HT-29 (cell line): ENCODE measurements around the gene LRRC43. TPM values are rescaled to one million over a fixed set of nuclear protein-coding genes. Genes with fewer than 3 reads are reported as not detected.

Source experiments
- DNase-seq: peaks from one replicate; pipeline ENCODE4 v3.0.0-alpha.2; 2015; ENCODE audit warnings: low spot score
- small RNA-seq: library from RNA; depleted of rRNA; stranded (forward); fragments of <200 nt; gene quantifications from one replicate; pipeline ENCODE3, GENCODE V24; 2014
- total RNA-seq: library from RNA; depleted of rRNA; stranded (reverse); fragments of >200 nt; shearing (Covaris generic); gene quantifications from 2 replicates; pipeline ENCODE4 v1.2.3, GENCODE V29; 2014; rRNA removed

Gene LRRC43
- total RNA-seq, 1 experiment from 2014 or later = not detected

GRCh38 chr12:122225683-122226365, 42.9 kb downstream of the LRRC43 start, which contains the start of gene DIABLO:
Gene DIABLO, minus strand, starts transcription at chr12:122226052. Its CDS starts 38 bp downstream, at chr12:122226014.
- DNase-seq = peak; percentile 99

GRCh38 chr12:122226366-122227125, 43.6 kb downstream of the LRRC43 start:
- no peak for DNase-seq

- no peak for DNase-seq
Observed at GRCh38 chr12:122227341-122227740, 44.4 kb downstream of the LRRC43 start.

- DNase-seq = no peak
Observed at GRCh38 chr12:122228092-122228491, 45.2 kb downstream of the LRRC43 start.

- DNase-seq = no peak
Observed at GRCh38 chr12:122230798-122231197, 47.9 kb downstream of the LRRC43 start.

GRCh38 chr12:122232691-122233090, 49.8 kb downstream of the LRRC43 start:
- DNase-seq = no peak

- no peak for DNase-seq
Observed at GRCh38 chr12:122235741-122236140, 52.8 kb downstream of the LRRC43 start.

- DNase-seq = no peak
Observed at GRCh38 chr12:122238861-122239260, 55.9 kb downstream of the LRRC43 start.

GRCh38 chr12:122243965-122244364, 61.0 kb downstream of the LRRC43 start:
- no peak for DNase-seq

GRCh38 chr12:122244565-122245371, 61.8 kb downstream of the LRRC43 start:
- no peak for DNase-seq

- DNase-seq = no peak
Observed at GRCh38 chr12:122245553-122245952, 62.6 kb downstream of the LRRC43 start.

- DNase-seq = no peak
Observed at GRCh38 chr12:122250047-122250446, 67.1 kb downstream of the LRRC43 start.

- DNase-seq = no peak
Observed at GRCh38 chr12:122250536-122250935, 67.6 kb downstream of the LRRC43 start.

Small RNAs within 50 kb of the gene (small RNA-seq; reads per million reads assigned to genes)
- gene DIABLO = 0.36 reads per million

Other genes starting within 250 kb of the LRRC43 start
- 8.3 and 11.0 TPM in 2 replicates for gene BCL7A, start 161.2 kb upstream of the LRRC43 start, total RNA-seq
- gene MLXIP, start 104.4 kb upstream of the LRRC43 start, total RNA-seq = 22.8 and 31.3 TPM in 2 replicates
- gene IL31, start 8.9 kb upstream of the LRRC43 start, total RNA-seq = not detected in 2 replicates
- 1.4 and 2.1 TPM in 2 replicates for gene B3GNT4, start 20.6 kb downstream of the LRRC43 start, total RNA-seq
- 47.0 TPM in 2 replicates for gene DIABLO, start 42.9 kb downstream of the LRRC43 start, total RNA-seq
- 13.6 and 18.4 TPM in 2 replicates for gene VPS33A, start 83.4 kb downstream of the LRRC43 start, total RNA-seq
- 23.3 and 26.6 TPM in 2 replicates for gene CLIP1, start 239.5 kb downstream of the LRRC43 start, total RNA-seq